ENCODE results near the gene BMP2K.
A peak's percentile ranks its signal among the peaks of the same experiment; 100 is the strongest.

Gene BMP2K

GRCh38 chr4:78772526-78773091, 3.5 kb upstream of the BMP2K start:
- no peak overlapping the region for H2BK15ac ChIP-seq (ENCODE audit: low read depth, poor library complexity, severe bottlenecking)
- H3K9me3 ChIP-seq (ENCODE audit: control insufficient read depth, low read length) = no peaks in the 10 kb centered on the region
- H3K4ac ChIP-seq (ENCODE audit: low read depth in 1 of 2, low read length in 2 of 2) = no peak overlapping the region
- no peak overlapping the region for H3K27ac ChIP-seq (ENCODE audit: low read length, poor library complexity, severe bottlenecking)
- 91% methylated on average over 3 of the region's 4 CpGs for WGBS
- H3K27me3 ChIP-seq (ENCODE audit: control insufficient read depth in 1 of 2, insufficient read depth in 1 of 2, low read length in 2 of 2) = no peaks in the 10 kb centered on the region
- no peak overlapping the region for H3K23ac ChIP-seq (ENCODE audit: low read length in 2 of 2)
- no peak overlapping the region for H3K4me2 ChIP-seq (ENCODE audit: low read length, poor library complexity, severe bottlenecking)
- H3K79me1 ChIP-seq (replicated peaks; ENCODE audit: low read length, poor library complexity, severe bottlenecking) = no peaks in the 10 kb centered on the region
- no peak overlapping the region for H2AK5ac ChIP-seq (ENCODE audit: low read length, severe bottlenecking)
- H3K14ac ChIP-seq (ENCODE audit: low read length in 2 of 2) = no peak overlapping the region
- no peaks in the 10 kb centered on the region for H3K36me3 ChIP-seq (ENCODE audit: control insufficient read depth in 1 of 2, insufficient read depth in 2 of 2, low read depth in 1 of 2, low read length in 2 of 2)
- no peak overlapping the region for H3K4me3 ChIP-seq (ENCODE audit: insufficient read depth in 1 of 2, low read depth in 1 of 2, low read length in 2 of 2)
- H2BK12ac ChIP-seq (ENCODE audit: low read length in 2 of 2) = no peak overlapping the region
- DNase-seq = no peak
- H4K8ac ChIP-seq (ENCODE audit: low read length) = no peak overlapping the region
- H3K18ac ChIP-seq (ENCODE audit: low read depth in 1 of 2, low read length in 2 of 2) = no peak overlapping the region
- H3K4me1 ChIP-seq (ENCODE audit: control insufficient read depth, insufficient read depth, low read depth, low read length) = no peaks in the 10 kb centered on the region
- no peak overlapping the region for H2AFZ ChIP-seq (ENCODE audit: low read depth, low read length)
- H2BK5ac ChIP-seq (ENCODE audit: low read depth, low read length, poor library complexity, severe bottlenecking) = no peak overlapping the region
- no peak overlapping the region for H4K91ac ChIP-seq (ENCODE audit: low read length)
- no peak overlapping the region for H3K9ac ChIP-seq (ENCODE audit: low read length)
- no peak overlapping the region for H2BK120ac ChIP-seq (ENCODE audit: low read depth, low read length)

- no peak overlapping the region for H3K18ac ChIP-seq (ENCODE audit: low read depth in 1 of 2, low read length in 2 of 2)
- H3K27me3 ChIP-seq (ENCODE audit: control insufficient read depth in 1 of 2, insufficient read depth in 1 of 2, low read length in 2 of 2) = no peaks in the 10 kb centered on the region
- H4K91ac ChIP-seq (ENCODE audit: low read length) = no peak overlapping the region
- no peak overlapping the region for H2AFZ ChIP-seq (ENCODE audit: low read depth, low read length)
- DNase-seq = no peak
- no peak overlapping the region for H4K8ac ChIP-seq (ENCODE audit: low read length)
- H3K36me3 ChIP-seq (ENCODE audit: control insufficient read depth in 1 of 2, insufficient read depth in 2 of 2, low read depth in 1 of 2, low read length in 2 of 2) = no peaks in the 10 kb centered on the region
- H3K14ac ChIP-seq (ENCODE audit: low read length in 2 of 2) = no peak overlapping the region
- no peaks in the 10 kb centered on the region for H3K9me3 ChIP-seq (ENCODE audit: control insufficient read depth, low read length)
- no peak overlapping the region for H2BK120ac ChIP-seq (ENCODE audit: low read depth, low read length)
- no peak overlapping the region for H3K23ac ChIP-seq (ENCODE audit: low read length in 2 of 2)
- no peak overlapping the region for H2BK15ac ChIP-seq (ENCODE audit: low read depth, poor library complexity, severe bottlenecking)
- H3K4me2 ChIP-seq (ENCODE audit: low read length, poor library complexity, severe bottlenecking) = no peak overlapping the region
- no peaks in the 10 kb centered on the region for H3K4me1 ChIP-seq (ENCODE audit: control insufficient read depth, insufficient read depth, low read depth, low read length)
- 90% methylated on average over 2 of the region's 3 CpGs for WGBS
- H3K9ac ChIP-seq (ENCODE audit: low read length) = peak overlapping the region; percentile 97
- peak overlapping the region in 1 of 2 experiments; percentile 85 for H3K4me3 ChIP-seq (ENCODE audit: insufficient read depth in 1 of 2, low read depth in 1 of 2, low read length in 2 of 2)
- no peaks in the 10 kb centered on the region for H3K79me1 ChIP-seq (replicated peaks; ENCODE audit: low read length, poor library complexity, severe bottlenecking)
- H3K4ac ChIP-seq (ENCODE audit: low read depth in 1 of 2, low read length in 2 of 2) = no peak overlapping the region
- H2BK5ac ChIP-seq (ENCODE audit: low read depth, low read length, poor library complexity, severe bottlenecking) = no peak overlapping the region
- H2BK12ac ChIP-seq (ENCODE audit: low read length in 2 of 2) = no peak overlapping the region
- H3K27ac ChIP-seq (ENCODE audit: low read length, poor library complexity, severe bottlenecking) = no peak overlapping the region
- H2AK5ac ChIP-seq (ENCODE audit: low read length, severe bottlenecking) = no peak overlapping the region
Observed at GRCh38 chr4:78774417-78774816, 1.7 kb upstream of the BMP2K start.

GRCh38 chr4:78775303-78776078, 659 bp upstream of the BMP2K start:
- no peaks in the 10 kb centered on the region for H3K36me3 ChIP-seq (ENCODE audit: control insufficient read depth in 1 of 2, insufficient read depth in 2 of 2, low read depth in 1 of 2, low read length in 2 of 2)
- H3K4ac ChIP-seq (ENCODE audit: low read depth in 1 of 2, low read length in 2 of 2) = peak overlapping the region; percentile 98
- H2AFZ ChIP-seq (ENCODE audit: low read depth, low read length) = peak overlapping the region; percentile 55
- no peaks in the 10 kb centered on the region for H3K4me1 ChIP-seq (ENCODE audit: control insufficient read depth, insufficient read depth, low read depth, low read length)
- peak overlapping the region; percentile 78 for H3K4me2 ChIP-seq (ENCODE audit: low read length, poor library complexity, severe bottlenecking)
- peak overlapping the region; percentile 85 to 92 for H3K4me3 ChIP-seq (ENCODE audit: insufficient read depth in 1 of 2, low read depth in 1 of 2, low read length in 2 of 2)
- H4K91ac ChIP-seq (ENCODE audit: low read length) = peak overlapping the region; percentile 98
- peak overlapping the region; percentile 98 for H3K27ac ChIP-seq (ENCODE audit: low read length, poor library complexity, severe bottlenecking)
- peak overlapping the region; percentile 79 to 100 for H3K18ac ChIP-seq (ENCODE audit: low read depth in 1 of 2, low read length in 2 of 2)
- peak overlapping the region in 1 of 2 experiments; percentile 48 for H3K23ac ChIP-seq (ENCODE audit: low read length in 2 of 2)
- H2BK15ac ChIP-seq (ENCODE audit: low read depth, poor library complexity, severe bottlenecking) = peak overlapping the region; percentile 100
- DNase-seq = peak; percentile 85
- no peaks in the 10 kb centered on the region for H3K79me1 ChIP-seq (replicated peaks; ENCODE audit: low read length, poor library complexity, severe bottlenecking)
- H2BK12ac ChIP-seq (ENCODE audit: low read length in 2 of 2) = no peak overlapping the region
- no peaks in the 10 kb centered on the region for H3K27me3 ChIP-seq (ENCODE audit: control insufficient read depth in 1 of 2, insufficient read depth in 1 of 2, low read length in 2 of 2)
- peak overlapping the region; percentile 100 for H4K8ac ChIP-seq (ENCODE audit: low read length)
- H3K9me3 ChIP-seq (ENCODE audit: control insufficient read depth, low read length) = no peaks in the 10 kb centered on the region
- H2BK120ac ChIP-seq (ENCODE audit: low read depth, low read length) = peak overlapping the region; percentile 98
- peak overlapping the region; percentile 53 to 74 for H3K14ac ChIP-seq (ENCODE audit: low read length in 2 of 2)
- 1% methylated on average over 48 of the region's 54 CpGs for WGBS
- H2AK5ac ChIP-seq (ENCODE audit: low read length, severe bottlenecking) = no peak overlapping the region
- H2BK5ac ChIP-seq (ENCODE audit: low read depth, low read length, poor library complexity, severe bottlenecking) = peak overlapping the region; percentile 96
- H3K9ac ChIP-seq (ENCODE audit: low read length) = peak overlapping the region; percentile 97

DNA sequence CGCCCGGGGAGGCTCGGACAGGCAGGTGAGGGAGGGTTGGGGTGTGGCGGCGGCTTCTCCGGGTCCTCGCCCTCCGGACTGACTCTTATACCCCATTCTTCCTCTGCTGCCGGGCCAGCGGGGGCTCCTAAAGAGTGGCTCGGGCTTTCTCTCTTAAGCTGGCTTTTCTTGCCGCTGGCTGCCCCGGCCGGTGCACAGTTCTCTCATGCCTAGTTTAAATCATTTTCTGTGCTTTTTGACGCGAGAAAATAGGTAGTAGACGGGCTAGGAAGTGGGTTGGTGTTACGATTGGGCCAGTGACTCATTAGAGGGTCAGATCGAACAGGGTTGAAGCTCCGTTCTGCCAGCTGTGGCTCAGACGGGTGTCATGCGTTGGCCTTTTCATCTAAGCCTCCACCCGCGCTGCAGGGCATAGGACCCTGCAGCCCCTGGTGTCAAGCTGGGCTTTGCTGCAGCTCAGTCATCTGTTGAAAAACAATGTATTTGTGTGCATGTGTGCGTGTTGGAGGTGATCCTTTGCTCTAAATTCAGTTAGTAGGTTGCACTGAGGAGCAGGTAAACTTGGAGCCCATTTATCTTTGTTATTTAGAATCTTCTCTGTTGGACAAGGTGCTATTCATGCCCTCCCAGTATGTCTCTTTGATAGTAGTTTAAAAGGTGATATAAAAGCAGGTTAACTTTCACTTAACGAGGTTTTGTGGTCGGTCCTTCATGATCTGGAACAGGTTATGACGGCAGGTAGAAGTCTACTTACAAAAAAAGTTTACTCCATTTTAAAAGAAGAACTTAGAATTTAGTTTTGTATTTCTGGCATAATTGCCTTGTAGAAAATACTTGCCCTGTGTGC, 802 bp downstream of the BMP2K start:
- peaks cover under 1% of the 10 kb centered on the region for H3K79me1 ChIP-seq (replicated peaks; ENCODE audit: low read length, poor library complexity, severe bottlenecking)
- H2AK5ac ChIP-seq (ENCODE audit: low read length, severe bottlenecking) = no peak overlapping the region
- no peak overlapping the region for H2BK120ac ChIP-seq (ENCODE audit: low read depth, low read length)
- peak overlapping the region in 1 of 2 experiments; percentile 2 for H3K23ac ChIP-seq (ENCODE audit: low read length in 2 of 2)
- peak overlapping the region; percentile 58 for H3K4me2 ChIP-seq (ENCODE audit: low read length, poor library complexity, severe bottlenecking)
- H3K9me3 ChIP-seq (ENCODE audit: control insufficient read depth, low read length) = no peaks in the 10 kb centered on the region
- H3K18ac ChIP-seq (ENCODE audit: low read depth in 1 of 2, low read length in 2 of 2) = peak overlapping the region in 1 of 2 experiments; percentile 74
- no peak overlapping the region for H2BK5ac ChIP-seq (ENCODE audit: low read depth, low read length, poor library complexity, severe bottlenecking)
- H2BK12ac ChIP-seq (ENCODE audit: low read length in 2 of 2) = no peak overlapping the region
- H3K4me1 ChIP-seq (ENCODE audit: control insufficient read depth, insufficient read depth, low read depth, low read length) = no peaks in the 10 kb centered on the region
- peaks cover 0 to under 1% of the 10 kb centered on the region in 2 experiments for H3K36me3 ChIP-seq (ENCODE audit: control insufficient read depth in 1 of 2, insufficient read depth in 2 of 2, low read depth in 1 of 2, low read length in 2 of 2)
- peak overlapping the region; percentile 5 for H3K27ac ChIP-seq (ENCODE audit: low read length, poor library complexity, severe bottlenecking)
- peak; percentile 71 for DNase-seq
- H3K9ac ChIP-seq (ENCODE audit: low read length) = peak overlapping the region; percentile 91
- peak overlapping the region; percentile 87 to 92 for H3K4me3 ChIP-seq (ENCODE audit: insufficient read depth in 1 of 2, low read depth in 1 of 2, low read length in 2 of 2)
- H2BK15ac ChIP-seq (ENCODE audit: low read depth, poor library complexity, severe bottlenecking) = peak overlapping the region; percentile 71
- no peak overlapping the region for H2AFZ ChIP-seq (ENCODE audit: low read depth, low read length)
- no peak overlapping the region for H3K14ac ChIP-seq (ENCODE audit: low read length in 2 of 2)
- WGBS = 1% methylated on average over 23 of the region's 28 CpGs
- H4K8ac ChIP-seq (ENCODE audit: low read length) = no peak overlapping the region
- no peaks in the 10 kb centered on the region for H3K27me3 ChIP-seq (ENCODE audit: control insufficient read depth in 1 of 2, insufficient read depth in 1 of 2, low read length in 2 of 2)
- peak overlapping the region in 1 of 2 experiments; percentile 73 for H3K4ac ChIP-seq (ENCODE audit: low read depth in 1 of 2, low read length in 2 of 2)
- no peak overlapping the region for H4K91ac ChIP-seq (ENCODE audit: low read length)
